Neural progenitor cell (in vitro differentiated cells): Measurements from ENCODE around the gene WWOX. TPM values are rescaled to one million over a fixed set of nuclear protein-coding genes. Genes with fewer than 3 reads are reported as not detected.

ENCODE experiments used
- DNase-seq: peaks from one replicate; pipeline ENCODE4 v3.0.0-alpha.2; 2016; ENCODE audit warnings: low spot score
- H2AFZ ChIP-seq: fragments of 200-600 bp; sonication (generic); replicated peaks from 2 replicates; pipeline ENCODE4 v1.6.1; 2016; ENCODE audit warnings: antibody characterized with exemption
- H3F3A ChIP-seq: fragments of 200-600 bp; sonication (generic); 2 replicates; pipeline ENCODE4 v1.6.1; 2016; ENCODE audit warnings: antibody characterized with exemption, low read depth
- H3K27ac ChIP-seq: fragments of 200-600 bp; sonication (generic); 2 replicates; pipeline ENCODE4 v1.5.1; 2016; ENCODE audit warnings: mild to moderate bottlenecking
- H3K27me3 ChIP-seq: fragments of 200-600 bp; sonication (generic); 2 replicates; pipeline ENCODE4 v1.6.1; 2016; ENCODE audit warnings: mild to moderate bottlenecking, moderate library complexity
- H3K36me3 ChIP-seq: fragments of 200-600 bp; sonication (generic); 2 replicates; pipeline ENCODE4 v1.5.1; 2016
- H3K4me1 ChIP-seq: fragments of 200-600 bp; sonication (generic); 2 replicates; pipeline ENCODE4 v1.6.1; 2016; ENCODE audit warnings: mixed run types
- H3K4me2 ChIP-seq: fragments of 200-600 bp; sonication (generic); 2 replicates; pipeline ENCODE4 v1.6.1; 2016
- H3K4me3 ChIP-seq: fragments of 200-600 bp; sonication (generic); 2 replicates; pipeline ENCODE4 v1.5.1; 2016
- H3K79me2 ChIP-seq: fragments of 200-600 bp; sonication (generic); 2 replicates; pipeline ENCODE4 v1.6.1; 2016; ENCODE audit warnings: low read depth
- H3K9ac ChIP-seq: fragments of 200-600 bp; sonication (generic); 2 replicates; pipeline ENCODE4 v1.6.1; 2016
- H3K9me3 ChIP-seq: fragments of 200-600 bp; sonication (generic); 2 replicates; pipeline ENCODE4 v1.5.1; 2016; ENCODE audit warnings: low read depth
- H4K20me1 ChIP-seq: fragments of 200-600 bp; sonication (generic); 2 replicates; pipeline ENCODE4 v1.6.1; 2016; ENCODE audit warnings: low read depth
- H3K27ac Mint-ChIP-seq: 3 replicates; pipeline ENCODE4 v1.8.0; 2021; ENCODE audit warnings: mixed read lengths
- H3K27me3 Mint-ChIP-seq: 2 replicates; pipeline ENCODE4 v1.8.0; 2022; ENCODE audit warnings: low read depth, mild to moderate bottlenecking, inconsistent platforms, moderate library complexity, mixed read lengths; ENCODE audit not compliant: insufficient read depth
- H3K36me3 Mint-ChIP-seq: 3 replicates; pipeline ENCODE4 v1.8.0; 2021; ENCODE audit warnings: mixed read lengths
- H3K4me1 Mint-ChIP-seq: 3 replicates; pipeline ENCODE4 v1.8.0; 2021; ENCODE audit warnings: mixed read lengths
- H3K4me3 Mint-ChIP-seq: 3 replicates; pipeline ENCODE4 v1.8.0; 2021; ENCODE audit warnings: mild to moderate bottlenecking, moderate library complexity, mixed read lengths
- H3K9me3 Mint-ChIP-seq: 3 replicates; pipeline ENCODE4 v1.8.0; 2020; ENCODE audit warnings: mixed read lengths
- CTCF ChIP-seq: fragments of 200-600 bp; sonication (generic); IDR thresholded peaks from 2 replicates; pipeline ENCODE4 v1.5.1; 2017; ENCODE audit warnings: antibody characterized with exemption, mild to moderate bottlenecking
- EZH2 ChIP-seq: fragments of 200-600 bp; sonication (generic); IDR thresholded peaks from 2 replicates; pipeline ENCODE4 v1.6.1; 2017; ENCODE audit warnings: antibody characterized with exemption, mild to moderate bottlenecking, moderate library complexity
- EZH2phosphoT487 ChIP-seq: fragments of 200-600 bp; sonication (generic); IDR thresholded peaks from 2 replicates; pipeline ENCODE4 v1.6.1; 2017; ENCODE audit warnings: antibody characterized with exemption
- total RNA-seq: library from RNA; depleted of rRNA; stranded (reverse); fragments of >200 nt; gene quantifications from 2 replicates; pipeline ENCODE4 v1.2.3, GENCODE V29; 2015; ENCODE audit warnings: low replicate concordance

The WWOX gene
- total RNA-seq, 1 donor from 2014 or later, result 63.7 TPM

GRCh38 chr16:78500659-78501270 lies 401.3 kb downstream of the WWOX start:
- Histone ChIP-seq H2AFZ (no peak overlapping the region), H3K4me2 (peak overlapping the region; percentile 17), H3K36me3 (no peaks in the 10 kb centered on the region), H3K79me2 (no peaks in the 10 kb centered on the region), H3K4me3 (no peak overlapping the region), H3K27me3 (no peaks in the 10 kb centered on the region), H4K20me1 (no peaks in the 10 kb centered on the region), H3K4me1 (peaks cover 37% of the 10 kb centered on the region), H3F3A (peaks cover 18% of the 10 kb centered on the region), H3K27ac (no peak overlapping the region), H3K9me3 (no peaks in the 10 kb centered on the region), H3K9ac (no peak overlapping the region)
- no peak for DNase-seq
- Mint-ChIP-seq H3K4me1 (peaks cover 50% of the 10 kb centered on the region), H3K27me3 (peaks cover 2% of the 10 kb centered on the region), H3K4me3 (no peak overlapping the region), H3K27ac (no peak overlapping the region), H3K36me3 (no peaks in the 10 kb centered on the region), H3K9me3 (peaks cover 3% of the 10 kb centered on the region)
- TF ChIP-seq EZH2phosphoT487 (no peak), CTCF (no peak), EZH2 (no peak)

DNA sequence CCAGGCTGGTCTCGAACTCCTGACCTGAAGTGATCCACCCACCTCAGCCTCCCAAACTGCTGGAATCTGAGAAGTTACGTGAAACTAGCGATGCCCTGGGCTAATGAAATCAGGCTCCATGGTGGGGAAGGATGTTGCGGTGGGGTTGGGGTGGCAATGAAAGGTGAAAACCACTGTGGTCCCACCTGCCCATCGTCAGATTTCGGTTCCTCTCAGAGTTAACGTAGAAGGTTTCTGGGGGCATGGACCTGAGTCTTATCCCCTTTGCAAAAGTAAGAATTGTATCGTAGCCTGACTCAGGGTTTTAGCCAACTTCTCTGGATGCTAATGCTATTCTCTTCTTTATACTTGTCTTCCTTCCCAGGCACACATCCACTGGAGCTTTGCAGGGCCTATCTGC lies 402.3 kb downstream of the WWOX start:
- Mint-ChIP-seq H3K27ac (no peak overlapping the region), H3K4me3 (no peak overlapping the region), H3K27me3 (peaks cover 2% of the 10 kb centered on the region), H3K36me3 (no peaks in the 10 kb centered on the region), H3K4me1 (peaks cover 55% of the 10 kb centered on the region), H3K9me3 (peaks cover 3% of the 10 kb centered on the region)
- Histone ChIP-seq H3K79me2 (no peaks in the 10 kb centered on the region), H3F3A (peaks cover 18% of the 10 kb centered on the region), H3K4me3 (no peak overlapping the region), H3K27ac (no peak overlapping the region), H3K4me2 (no peak overlapping the region), H3K4me1 (peaks cover 37% of the 10 kb centered on the region), H3K9ac (no peak overlapping the region), H2AFZ (no peak overlapping the region), H3K27me3 (no peaks in the 10 kb centered on the region), H4K20me1 (no peaks in the 10 kb centered on the region), H3K9me3 (no peaks in the 10 kb centered on the region), H3K36me3 (no peaks in the 10 kb centered on the region)
- no peak for DNase-seq
- TF ChIP-seq EZH2 (no peak), EZH2phosphoT487 (no peak), CTCF (no peak)

GRCh38 chr16:78502812-78503350 lies 403.4 kb downstream of the WWOX start:
- no peaks in the 10 kb centered on the region for H3K79me2 ChIP-seq
- H3K4me1 Mint-ChIP-seq, result peaks cover 56% of the 10 kb centered on the region
- H3K9me3 ChIP-seq, result no peaks in the 10 kb centered on the region
- DNase-seq, result no peak
- H3F3A ChIP-seq, result peaks cover 18% of the 10 kb centered on the region
- H3K27ac ChIP-seq, result no peak overlapping the region
- H3K27me3 ChIP-seq, result no peaks in the 10 kb centered on the region
- no peak overlapping the region for H3K4me3 ChIP-seq
- H3K9ac ChIP-seq, result no peak overlapping the region
- no peak overlapping the region for H3K27ac Mint-ChIP-seq
- H3K4me2 ChIP-seq, result no peak overlapping the region
- no peaks in the 10 kb centered on the region for H4K20me1 ChIP-seq
- peaks cover 37% of the 10 kb centered on the region for H3K4me1 ChIP-seq
- H3K36me3 ChIP-seq, result no peaks in the 10 kb centered on the region
- peaks cover 3% of the 10 kb centered on the region for H3K9me3 Mint-ChIP-seq
- H2AFZ ChIP-seq, result no peak overlapping the region
- no peaks in the 10 kb centered on the region for H3K36me3 Mint-ChIP-seq
- peaks cover 2% of the 10 kb centered on the region for H3K27me3 Mint-ChIP-seq
- no peak overlapping the region for H3K4me3 Mint-ChIP-seq
- TF ChIP-seq CTCF (no peak), EZH2 (no peak), EZH2phosphoT487 (no peak)
